ENCODE data around the gene PRKD1.

The PRKD1 gene

DNA sequence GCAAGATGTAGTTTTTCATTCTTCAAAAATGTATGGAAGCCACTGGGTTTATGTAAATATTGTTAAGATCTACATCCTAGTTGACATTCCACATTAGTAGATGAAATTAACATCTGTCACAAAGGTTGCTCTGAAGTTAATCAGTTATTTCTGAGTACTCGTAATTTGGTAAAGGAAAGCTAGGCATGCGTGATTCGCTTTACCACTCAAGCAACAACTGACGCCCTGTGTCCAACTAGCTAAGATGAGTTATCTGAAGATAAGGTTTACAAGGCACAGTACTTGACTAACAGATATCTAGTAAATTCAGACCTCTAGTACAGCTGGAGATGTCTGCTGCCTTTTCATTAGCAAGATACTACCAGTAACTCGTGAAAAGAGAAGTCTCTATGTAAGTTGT is 14.1 kb downstream of the PRKD1 start:
- no peak overlapping the region for H3K27ac ChIP-seq (ENCODE audit: low read length)
- H3K36me3 ChIP-seq (replicated peaks; ENCODE audit: low read depth, low read length) = no peaks in the 10 kb centered on the region
- H3K9ac ChIP-seq (ENCODE audit: low read length) = no peak overlapping the region
- H4K20me1 ChIP-seq (ENCODE audit: insufficient read depth, low read length) = no peaks in the 10 kb centered on the region
- no peak overlapping the region for H3K4me2 ChIP-seq (ENCODE audit: low read length)
- H3K79me2 ChIP-seq (ENCODE audit: low read length) = no peaks in the 10 kb centered on the region
- no peaks in the 10 kb centered on the region for H3K27me3 ChIP-seq (ENCODE audit: low read depth, low read length)
- no peaks in the 10 kb centered on the region for H3K9me3 ChIP-seq (ENCODE audit: insufficient read depth, low read length)
- H3K4me3 ChIP-seq (ENCODE audit: low read length) = no peak overlapping the region
- TF ChIP-seq CTCF (IDR thresholded peaks at IDR 0.05; ENCODE audit: low read depth, low read length) (no peak), EZH2phosphoT487 (IDR thresholded peaks at IDR 0.05; ENCODE audit: low read depth) (no peak)
- no peak overlapping the region for H2AFZ ChIP-seq (ENCODE audit: low read depth, low read length)
- no peaks in the 10 kb centered on the region for H3K4me1 ChIP-seq (ENCODE audit: low read length)

GRCh38 chr14:29911810-29912209 is 15.8 kb downstream of the PRKD1 start:
- H3K4me1 ChIP-seq (ENCODE audit: low read length) = no peaks in the 10 kb centered on the region
- no peak overlapping the region for H3K27ac ChIP-seq (ENCODE audit: low read length)
- no peaks in the 10 kb centered on the region for H3K27me3 ChIP-seq (ENCODE audit: low read depth, low read length)
- no peak overlapping the region for H3K4me3 ChIP-seq (ENCODE audit: low read length)
- no peaks in the 10 kb centered on the region for H3K36me3 ChIP-seq (replicated peaks; ENCODE audit: low read depth, low read length)
- no peak overlapping the region for H3K4me2 ChIP-seq (ENCODE audit: low read length)
- no peak for TF ChIP-seq EZH2phosphoT487 (IDR thresholded peaks at IDR 0.05; ENCODE audit: low read depth)
- TF ChIP-seq CTCF (IDR thresholded peaks at IDR 0.05; ENCODE audit: low read depth, low read length) = no peak
- no peaks in the 10 kb centered on the region for H3K9me3 ChIP-seq (ENCODE audit: insufficient read depth, low read length)
- no peaks in the 10 kb centered on the region for H3K79me2 ChIP-seq (ENCODE audit: low read length)
- H2AFZ ChIP-seq (ENCODE audit: low read depth, low read length) = no peak overlapping the region
- no peaks in the 10 kb centered on the region for H4K20me1 ChIP-seq (ENCODE audit: insufficient read depth, low read length)
- no peak overlapping the region for H3K9ac ChIP-seq (ENCODE audit: low read length)

GRCh38 chr14:29908652-29909577 is 18.7 kb downstream of the PRKD1 start:
- TF ChIP-seq CTCF (IDR thresholded peaks at IDR 0.05; ENCODE audit: low read depth, low read length) = no peak
- no peak for TF ChIP-seq EZH2phosphoT487 (IDR thresholded peaks at IDR 0.05; ENCODE audit: low read depth)
- no peaks in the 10 kb centered on the region for H3K9me3 ChIP-seq (ENCODE audit: insufficient read depth, low read length)

GRCh38 chr14:29906256-29906870 is 21.3 kb downstream of the PRKD1 start:
- Histone ChIP-seq H2AFZ (ENCODE audit: low read depth, low read length) (no peak overlapping the region), H3K4me1 (ENCODE audit: low read length) (no peaks in the 10 kb centered on the region), H3K9ac (ENCODE audit: low read length) (no peak overlapping the region), H3K36me3 (replicated peaks; ENCODE audit: low read depth, low read length) (no peaks in the 10 kb centered on the region), H3K27me3 (ENCODE audit: low read depth, low read length) (no peaks in the 10 kb centered on the region), H3K4me3 (ENCODE audit: low read length) (no peak overlapping the region), H3K79me2 (ENCODE audit: low read length) (no peaks in the 10 kb centered on the region), H3K9me3 (ENCODE audit: insufficient read depth, low read length) (no peaks in the 10 kb centered on the region), H4K20me1 (ENCODE audit: insufficient read depth, low read length) (no peaks in the 10 kb centered on the region), H3K27ac (ENCODE audit: low read length) (no peak overlapping the region), H3K4me2 (ENCODE audit: low read length) (no peak overlapping the region)
- TF ChIP-seq EZH2phosphoT487 (IDR thresholded peaks at IDR 0.05; ENCODE audit: low read depth) = no peak
- TF ChIP-seq CTCF (IDR thresholded peaks at IDR 0.05; ENCODE audit: low read depth, low read length) = no peak

More at GRCh38 chr14:29908652-29909577, 18.7 kb downstream of the PRKD1 start:
- Histone ChIP-seq H3K36me3 (replicated peaks; ENCODE audit: low read depth, low read length) (no peaks in the 10 kb centered on the region), H4K20me1 (ENCODE audit: insufficient read depth, low read length) (no peaks in the 10 kb centered on the region), H3K4me1 (ENCODE audit: low read length) (no peaks in the 10 kb centered on the region), H3K9ac (ENCODE audit: low read length) (no peak overlapping the region), H3K79me2 (ENCODE audit: low read length) (no peaks in the 10 kb centered on the region), H2AFZ (ENCODE audit: low read depth, low read length) (no peak overlapping the region), H3K4me2 (ENCODE audit: low read length) (no peak overlapping the region), H3K4me3 (ENCODE audit: low read length) (no peak overlapping the region), H3K27ac (ENCODE audit: low read length) (no peak overlapping the region), H3K27me3 (ENCODE audit: low read depth, low read length) (no peaks in the 10 kb centered on the region)
